ENCODE measurements around the gene GABRG3.

The GABRG3 gene

GRCh38 chr15:27582726-27583410 is 611.9 kb downstream of the GABRG3 start:
- no peak for DNase-seq (ENCODE audit: low spot score)

GRCh38 chr15:27583651-27584050 is 612.7 kb downstream of the GABRG3 start:
- no peak for DNase-seq (ENCODE audit: low spot score)

- DNase-seq (ENCODE audit: low spot score) = no peak
Observed at GRCh38 chr15:27585041-27585640, 614.2 kb downstream of the GABRG3 start.

- DNase-seq (ENCODE audit: low spot score) = no peak
Observed at GRCh38 chr15:27587810-27588209, 616.8 kb downstream of the GABRG3 start.

- DNase-seq (ENCODE audit: low spot score) = no peak
Observed at GRCh38 chr15:27589260-27589659, 618.3 kb downstream of the GABRG3 start.

- DNase-seq (ENCODE audit: low spot score) = no peak
Observed at GRCh38 chr15:27589782-27590181, 618.8 kb downstream of the GABRG3 start.
